Measurements from ENCODE around the gene SIVA1. TPM values are rescaled to one million over a fixed set of nuclear protein-coding genes. Genes with fewer than 3 reads are reported as not detected.

The SIVA1 gene
- total and polyA plus RNA-seq, 2 of the 4 experiments (the other 2 are of a cell fraction): 166 to 184 TPM

GRCh38 chr14:104739026-104739425, 13.9 kb upstream of the SIVA1 start:
- POLR2A ChIA-PET (ENCODE audit: unreplicated experiment): no interaction called here
- CTCF ChIA-PET: interaction anchor here (0.6 kb wide), 1 partner anchor 10 kb away, joined by 5 read pairs; no protein-coding TSS in a partner anchor
- Histone ChIP-seq H2BK20ac (ENCODE audit: low read depth, low read length) (no peak overlapping the region), H3K9ac (ENCODE audit: low read depth, low read length) (no peak overlapping the region), H3K9me1 (ENCODE audit: insufficient read depth, low read length) (peaks cover 15% of the 10 kb centered on the region), H3K56ac (ENCODE audit: extremely low read depth, insufficient read depth, low read length) (no peak overlapping the region), H3K4ac (ENCODE audit: low read depth, low read length) (no peak overlapping the region), H2AFZ (replicated peaks; ENCODE audit: low read length, poor library complexity) (no peak overlapping the region), H3K27ac (ENCODE audit: insufficient read depth, low read length) (no peak overlapping the region), H3K9me3 (ENCODE audit: control insufficient read depth, insufficient read depth, low read length) (no peaks in the 10 kb centered on the region), H4K5ac (ENCODE audit: low read depth, low read length) (no peak overlapping the region), H3K79me1 (ENCODE audit: low read depth in 1 of 2, low read length in 2 of 2) (no peaks in the 10 kb centered on the region), H2BK15ac (ENCODE audit: low read depth, low read length) (no peak overlapping the region), H4K8ac (ENCODE audit: low read depth in 2 of 2, low read length in 2 of 2) (no peak overlapping the region), H2AK5ac (ENCODE audit: low read depth, low read length) (peak overlapping the region; percentile 0; the same call in 1 of the 2 replicates), H3K14ac (replicated peaks; ENCODE audit: low read depth, low read length) (no peak overlapping the region), H2BK5ac (ENCODE audit: low read depth, low read length, poor library complexity, severe bottlenecking) (no peak overlapping the region), H4K91ac (ENCODE audit: insufficient read depth, low read depth, low read length) (no peak overlapping the region), H4K20me1 (ENCODE audit: insufficient read depth, low read length) (no peaks in the 10 kb centered on the region), H3K36me3 (ENCODE audit: control insufficient read depth, insufficient read depth, low read length) (peaks cover 10% of the 10 kb centered on the region), H3K4me3 (ENCODE audit: insufficient read depth, low read depth, low read length) (no peak overlapping the region), H3K23ac (ENCODE audit: low read depth, low read length) (no peak overlapping the region), H3K27me3 (ENCODE audit: control insufficient read depth, insufficient read depth, low read length) (no peaks in the 10 kb centered on the region), H3K4me2 (ENCODE audit: low read depth, low read length) (no peak overlapping the region), H2AK9ac (replicated peaks; ENCODE audit: low read depth, low read length, poor library complexity) (no peak overlapping the region), H3K18ac (ENCODE audit: low read depth, low read length) (no peak overlapping the region), H2BK120ac (ENCODE audit: low read depth, low read length) (no peak overlapping the region), H3K4me1 (ENCODE audit: control insufficient read depth, insufficient read depth, low read length) (peaks cover 22% of the 10 kb centered on the region)
- BruUV-seq (replicated peaks): no TSS peak
- ATAC-seq (ENCODE audit: low read depth): no peak
- no peak for DNase-seq
- intact Hi-C loops (cut with micrococcal nuclease): no loop called here
- WGBS, 2 experiments (ENCODE audit: extremely low coverage in 2 of 2, insufficient read length in 1 of 2): 89% methylated on average over 12 of the region's 17 CpGs; no CpG with 5 or more reads in 1 of the 2 experiments
- TF ChIP-seq MAFK (IDR thresholded peaks at IDR 0.05; ENCODE audit: low read depth, low read length) (no peak), MXI1 (IDR thresholded peaks at IDR 0.05; ENCODE audit: borderline replicate concordance, low read depth, low read length) (no peak), POLR2A (IDR thresholded peaks at IDR 0.05; ENCODE audit: low read depth, low read length) (no peak), CEBPB (IDR thresholded peaks at IDR 0.05; ENCODE audit: low read depth, low read length) (no peak), MAZ (IDR thresholded peaks at IDR 0.05; ENCODE audit: borderline replicate concordance, low read depth, low read length) (no peak), NFE2L2 (IDR thresholded peaks at IDR 0.05; ENCODE audit: low read depth, low read length) (no peak), USF2 (IDR thresholded peaks at IDR 0.05; ENCODE audit: low read depth, low read length) (no peak), SMC3 (IDR thresholded peaks at IDR 0.05; ENCODE audit: low read depth, low read length) (no peak), RFX5 (IDR thresholded peaks at IDR 0.05; ENCODE audit: low read depth, low read length) (no peak)
- dilution Hi-C loops (cut with HindIII; ENCODE audit: low sequenced_read_pairs, unreplicated experiment): no loop called here
- in situ Hi-C loops (cut with MboI; ENCODE audit: low sequenced_read_pairs): no loop called here
